HEK293 (cell line): ENCODE data around the gene GOLGA2.
"Not testable (repeated sequence)": the region's sequence is repeated elsewhere in the genome, so short reads cannot be mapped to it uniquely, and the experiment has no call there.

Experiments
- CTCF ChIA-PET: fragments of 350-600 bp; formaldehyde crosslinking; extraction: SDS; loops from one replicate; lab custom pipeline; 2021; ENCODE audit warnings: antibody characterized with exemption; lab: Yijun Ruan, JAX
- POLR2A ChIA-PET: fragments of 300-600 bp; formaldehyde crosslinking; extraction: SDS; loops from one replicate; lab custom pipeline; 2020; ENCODE audit warnings: antibody characterized with exemption, inconsistent platforms; lab: Yijun Ruan, JAX
- H3K27ac ChIP-seq: fragments of 200-500 bp; sonication (Bioruptor generic); 2 replicates; pipeline ENCODE4 v1.5.1; 2014; ENCODE audit warnings: low read depth, low read length, control low read depth, inconsistent platforms; ENCODE audit errors: extremely low read depth
- H3K36me3 ChIP-seq, 2 experiments: fragments of 200-500 bp in 1 of 2; sonication (Bioruptor generic) in 1 of 2; 1 replicate in 1 of 2; 2 replicates in 1 of 2; pipeline ENCODE4 v1.5.1; 2014 to 2017; ENCODE audit warnings: inconsistent platforms in 2 of 2, low read length in 2 of 2; ENCODE audit not compliant: control insufficient read depth in 2 of 2, insufficient read depth in 1 of 2
- H3K4me1 ChIP-seq: fragments of 200-500 bp; sonication (Bioruptor generic); 2 replicates; pipeline ENCODE4 v1.5.1; 2014; ENCODE audit warnings: mild to moderate bottlenecking, low read length, inconsistent platforms; ENCODE audit not compliant: control insufficient read depth, insufficient read depth
- H3K4me3 ChIP-seq: 2 replicates; pipeline ENCODE4 v1.5.1; 2011; ENCODE audit warnings: low read depth, mild to moderate bottlenecking, control low read depth, low read length, moderate library complexity
- H3K9me3 ChIP-seq: fragments of 200-500 bp; sonication (Bioruptor generic); 2 replicates; pipeline ENCODE4 v1.5.1; 2014; ENCODE audit warnings: low read depth, low read length, inconsistent platforms; ENCODE audit not compliant: control insufficient read depth, insufficient read depth
- GLIS1 ChIP-seq: fragments of 450-650 bp; formaldehyde crosslinking; IDR thresholded peaks from 2 replicates; pipeline ENCODE4 v1.5.1; 2016; ENCODE audit warnings: missing biosample characterization, missing genetic modification characterization
- KLF9 ChIP-seq: fragments of 450-650 bp; formaldehyde crosslinking; IDR thresholded peaks from 2 replicates; pipeline ENCODE4 v1.5.1; 2016; ENCODE audit warnings: missing biosample characterization, missing genetic modification characterization, low read depth
- SP3 ChIP-seq: fragments of 450-650 bp; formaldehyde crosslinking; IDR thresholded peaks from 2 replicates; pipeline ENCODE4 v1.5.1; 2016; ENCODE audit warnings: missing biosample characterization, missing genetic modification characterization
- YY1 ChIP-seq: fragments of 450-650 bp; formaldehyde crosslinking; IDR thresholded peaks from 2 replicates; pipeline ENCODE4 v1.5.1; 2018; ENCODE audit warnings: missing biosample characterization, missing genetic modification characterization
- ZFHX2 ChIP-seq: fragments of 450-650 bp; formaldehyde crosslinking; conservative IDR thresholded peaks from 2 replicates; pipeline ENCODE4 v1.5.1; 2016; ENCODE audit warnings: missing biosample characterization, missing genetic modification characterization
- ZNF146 ChIP-seq: fragments of 450-650 bp; formaldehyde crosslinking; IDR thresholded peaks from 2 replicates; pipeline ENCODE4 v1.5.1; 2016; ENCODE audit warnings: missing biosample characterization, missing genetic modification characterization
- ZNF16 ChIP-seq: fragments of 450-650 bp; formaldehyde crosslinking; IDR thresholded peaks from 2 replicates; pipeline ENCODE4 v1.5.1; 2016; ENCODE audit warnings: low read depth, missing biosample characterization, missing genetic modification characterization
- ZNF202 ChIP-seq: fragments of 450-650 bp; formaldehyde crosslinking; IDR thresholded peaks from 2 replicates; pipeline ENCODE4 v1.5.1; 2016; ENCODE audit warnings: missing biosample characterization, missing genetic modification characterization, borderline replicate concordance
- ZNF302 ChIP-seq: fragments of 450-650 bp; formaldehyde crosslinking; IDR thresholded peaks from 2 replicates; pipeline ENCODE4 v1.5.1; 2016; ENCODE audit warnings: missing biosample characterization, missing genetic modification characterization, low read depth
- ZNF311 ChIP-seq: fragments of 450-650 bp; formaldehyde crosslinking; IDR thresholded peaks from 2 replicates; pipeline ENCODE4 v1.5.1; 2017; ENCODE audit warnings: missing biosample characterization, missing genetic modification characterization, borderline replicate concordance
- ZNF341 ChIP-seq: fragments of 450-650 bp; formaldehyde crosslinking; IDR thresholded peaks from 2 replicates; pipeline ENCODE4; 2016; ENCODE audit warnings: low read depth, missing biosample characterization, missing genetic modification characterization
- ZNF366 ChIP-seq: fragments of 450-650 bp; formaldehyde crosslinking; conservative IDR thresholded peaks from 2 replicates; pipeline ENCODE4 v1.5.1; 2016; ENCODE audit warnings: missing biosample characterization, missing genetic modification characterization
- ZNF529 ChIP-seq: fragments of 450-650 bp; formaldehyde crosslinking; IDR thresholded peaks from 2 replicates; pipeline ENCODE4 v1.5.1; 2017; ENCODE audit warnings: missing genetic modification characterization, missing biosample characterization; ENCODE audit not compliant: insufficient replicate concordance
- TF ChIP-seq, protein P1 (sequence below): fragments of 450-650 bp; formaldehyde crosslinking; IDR thresholded peaks from 2 replicates; pipeline ENCODE4 v1.5.1; 2016; ENCODE audit warnings: missing biosample characterization, missing genetic modification characterization
- TF ChIP-seq, protein P2 (sequence below): fragments of 450-650 bp; formaldehyde crosslinking; IDR thresholded peaks from 2 replicates; pipeline ENCODE4 v1.5.1; 2016; ENCODE audit warnings: missing biosample characterization, missing genetic modification characterization, borderline replicate concordance
- TF ChIP-seq, protein P3 (sequence below): fragments of 450-650 bp; IDR thresholded peaks from 2 replicates; pipeline ENCODE4 v1.5.1; 2018; ENCODE audit warnings: missing biosample characterization, mild to moderate bottlenecking, missing genetic modification characterization

The GOLGA2 gene

DNA sequence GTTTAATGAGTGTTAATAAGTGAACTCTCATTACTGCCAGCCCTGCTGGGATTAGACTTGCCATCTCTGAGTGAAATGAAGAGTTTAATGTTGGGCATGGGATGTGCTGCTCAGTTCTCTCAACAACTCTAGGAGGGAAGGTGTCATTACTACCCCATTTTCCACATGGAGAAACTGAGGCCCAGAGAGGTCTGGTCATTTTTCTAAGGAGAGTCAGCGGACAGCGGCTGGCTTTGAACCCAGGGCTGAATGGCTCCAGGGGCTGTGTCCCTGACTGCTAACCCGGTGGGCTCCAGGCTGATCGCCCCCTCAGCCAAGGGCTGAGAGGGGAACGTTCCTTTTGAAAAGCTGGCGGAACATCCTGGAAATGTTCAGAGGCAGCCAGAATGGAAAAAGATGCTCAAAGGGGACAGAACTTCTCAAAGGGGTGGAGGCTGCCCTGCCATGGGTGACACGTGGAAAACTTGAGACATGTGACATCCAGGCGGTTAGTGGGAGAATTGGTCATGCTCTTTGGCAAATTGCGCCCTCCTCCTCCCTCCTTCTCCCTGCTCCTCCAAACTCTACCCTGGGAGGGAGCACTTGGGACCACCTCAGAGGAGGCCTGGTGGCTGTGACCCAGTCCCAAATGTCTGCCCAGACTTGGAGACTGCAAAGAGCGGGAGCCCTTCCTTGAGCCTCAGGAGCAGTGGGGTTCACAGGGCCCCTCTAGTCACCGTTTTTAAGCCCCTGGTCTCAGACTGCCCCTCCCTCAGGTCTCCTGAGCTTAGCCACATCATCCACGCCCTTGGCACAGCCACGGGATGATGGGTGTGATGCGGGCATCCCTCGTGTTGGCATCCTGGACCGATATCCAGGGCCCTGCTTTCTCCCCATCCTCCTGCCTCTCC lies 43.9 kb downstream of the GOLGA2 start:
- POLR2A ChIA-PET, result interaction anchor here (0.8 kb wide), 1 partner anchor 18 kb away, joined by 3 read pairs; no protein-coding TSS in a partner anchor
- Histone ChIP-seq H3K27ac (no peak overlapping the region), H3K36me3 (peaks cover 0 to 3% of the 10 kb centered on the region in 2 experiments; a peak in 2 of 3 replicates), H3K4me1 (no peaks in the 10 kb centered on the region), H3K9me3 (no peaks in the 10 kb centered on the region), H3K4me3 (no peak overlapping the region)
- CTCF ChIA-PET, result interaction anchor here (0.7 kb wide), 1 partner anchor 23 kb away, joined by 3 read pairs; no protein-coding TSS in a partner anchor
- TF ChIP-seq ZFHX2 (tag by site-specific recombination) (no peak), SP3 (tag by site-specific recombination) (no peak), ZNF366 (tag by site-specific recombination) (no peak), ZNF202 (tag by site-specific recombination) (no peak), ZNF16 (tag by site-specific recombination) (no peak), GLIS1 (no peak), ZNF529 (tag by site-specific recombination) (no peak), ZNF341 (tag by site-specific recombination) (no peak), ZNF311 (no peak), ZNF302 (tag by site-specific recombination) (no peak), KLF9 (tag by site-specific recombination) (no peak)
- TF ChIP-seq, protein P1, sequence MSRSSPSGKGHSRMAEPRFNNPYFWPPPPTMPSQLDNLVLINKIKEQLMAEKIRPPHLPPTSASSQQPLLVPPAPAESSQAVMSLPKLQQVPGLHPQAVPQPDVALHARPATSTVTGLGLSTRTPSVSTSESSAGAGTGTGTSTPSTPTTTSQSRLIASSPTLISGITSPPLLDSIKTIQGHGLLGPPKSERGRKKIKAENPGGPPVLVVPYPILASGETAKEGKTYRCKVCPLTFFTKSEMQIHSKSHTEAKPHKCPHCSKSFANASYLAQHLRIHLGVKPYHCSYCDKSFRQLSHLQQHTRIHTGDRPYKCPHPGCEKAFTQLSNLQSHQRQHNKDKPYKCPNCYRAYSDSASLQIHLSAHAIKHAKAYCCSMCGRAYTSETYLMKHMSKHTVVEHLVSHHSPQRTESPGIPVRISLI (tag by site-specific recombination), result no peak
- TF ChIP-seq, protein P2, sequence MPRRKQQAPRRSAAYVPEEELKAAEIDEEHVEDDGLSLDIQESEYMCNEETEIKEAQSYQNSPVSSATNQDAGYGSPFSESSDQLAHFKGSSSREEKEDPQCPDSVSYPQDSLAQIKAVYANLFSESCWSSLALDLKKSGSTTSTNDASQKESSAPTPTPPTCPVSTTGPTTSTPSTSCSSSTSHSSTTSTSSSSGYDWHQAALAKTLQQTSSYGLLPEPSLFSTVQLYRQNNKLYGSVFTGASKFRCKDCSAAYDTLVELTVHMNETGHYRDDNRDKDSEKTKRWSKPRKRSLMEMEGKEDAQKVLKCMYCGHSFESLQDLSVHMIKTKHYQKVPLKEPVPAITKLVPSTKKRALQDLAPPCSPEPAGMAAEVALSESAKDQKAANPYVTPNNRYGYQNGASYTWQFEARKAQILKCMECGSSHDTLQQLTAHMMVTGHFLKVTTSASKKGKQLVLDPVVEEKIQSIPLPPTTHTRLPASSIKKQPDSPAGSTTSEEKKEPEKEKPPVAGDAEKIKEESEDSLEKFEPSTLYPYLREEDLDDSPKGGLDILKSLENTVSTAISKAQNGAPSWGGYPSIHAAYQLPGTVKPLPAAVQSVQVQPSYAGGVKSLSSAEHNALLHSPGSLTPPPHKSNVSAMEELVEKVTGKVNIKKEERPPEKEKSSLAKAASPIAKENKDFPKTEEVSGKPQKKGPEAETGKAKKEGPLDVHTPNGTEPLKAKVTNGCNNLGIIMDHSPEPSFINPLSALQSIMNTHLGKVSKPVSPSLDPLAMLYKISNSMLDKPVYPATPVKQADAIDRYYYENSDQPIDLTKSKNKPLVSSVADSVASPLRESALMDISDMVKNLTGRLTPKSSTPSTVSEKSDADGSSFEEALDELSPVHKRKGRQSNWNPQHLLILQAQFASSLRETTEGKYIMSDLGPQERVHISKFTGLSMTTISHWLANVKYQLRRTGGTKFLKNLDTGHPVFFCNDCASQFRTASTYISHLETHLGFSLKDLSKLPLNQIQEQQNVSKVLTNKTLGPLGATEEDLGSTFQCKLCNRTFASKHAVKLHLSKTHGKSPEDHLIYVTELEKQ (tag by site-specific recombination), result no peak

DNA sequence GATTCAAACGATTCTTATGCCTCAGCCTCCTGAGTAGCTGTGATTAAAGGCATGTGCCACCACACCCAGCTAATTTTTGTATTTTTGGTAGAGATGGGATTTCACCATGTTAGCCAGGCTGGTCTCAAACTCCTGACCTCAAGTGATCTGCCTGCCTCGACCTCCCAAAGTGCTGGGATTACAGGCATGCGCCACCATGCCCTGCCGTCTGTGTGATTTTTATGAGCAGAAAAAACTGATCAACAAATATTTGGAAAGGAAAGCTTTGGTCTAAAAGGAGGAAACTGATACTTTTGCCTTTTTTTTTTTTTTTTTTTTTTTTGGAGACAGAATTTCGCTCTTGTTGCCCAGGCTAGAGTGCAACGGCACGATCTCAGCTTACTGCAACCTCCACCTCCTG lies 44.9 kb downstream of the GOLGA2 start:
- POLR2A ChIA-PET, H3K9me3 ChIP-seq, H3K4me3 ChIP-seq, H3K4me1 ChIP-seq, H3K36me3 ChIP-seq, H3K27ac ChIP-seq: not testable (repeated sequence)
- CTCF ChIA-PET, result interaction anchor here (0.7 kb wide), 1 partner anchor 24 kb away, joined by 3 read pairs; no protein-coding TSS in a partner anchor

DNA sequence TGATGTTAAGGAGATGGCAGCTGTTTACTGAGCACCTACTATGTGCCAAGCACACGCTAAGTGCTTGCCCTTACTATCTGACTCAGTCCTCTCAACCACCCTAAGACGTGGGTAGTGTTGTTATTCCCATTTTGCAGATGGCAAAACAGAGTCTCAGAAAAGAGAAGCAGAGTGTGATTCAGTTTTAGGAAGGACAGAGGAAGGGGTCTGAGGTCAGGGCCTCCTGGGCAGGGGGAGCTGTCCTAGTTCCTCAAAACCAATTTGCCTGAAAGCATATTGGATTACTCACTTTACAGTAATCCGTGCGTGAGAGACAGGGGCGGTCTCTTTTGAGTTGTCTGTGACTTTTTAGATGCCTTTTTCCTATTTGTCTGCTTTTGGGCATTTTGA lies 49.4 kb downstream of the GOLGA2 start:
- Histone ChIP-seq H3K36me3 (peaks cover 0 to 25% of the 10 kb centered on the region in 2 experiments; a peak in 1 of 3 replicates), H3K4me3 (no peak overlapping the region), H3K9me3 (no peaks in the 10 kb centered on the region), H3K4me1 (no peaks in the 10 kb centered on the region), H3K27ac (no peak overlapping the region)
- TF ChIP-seq, protein P3, sequence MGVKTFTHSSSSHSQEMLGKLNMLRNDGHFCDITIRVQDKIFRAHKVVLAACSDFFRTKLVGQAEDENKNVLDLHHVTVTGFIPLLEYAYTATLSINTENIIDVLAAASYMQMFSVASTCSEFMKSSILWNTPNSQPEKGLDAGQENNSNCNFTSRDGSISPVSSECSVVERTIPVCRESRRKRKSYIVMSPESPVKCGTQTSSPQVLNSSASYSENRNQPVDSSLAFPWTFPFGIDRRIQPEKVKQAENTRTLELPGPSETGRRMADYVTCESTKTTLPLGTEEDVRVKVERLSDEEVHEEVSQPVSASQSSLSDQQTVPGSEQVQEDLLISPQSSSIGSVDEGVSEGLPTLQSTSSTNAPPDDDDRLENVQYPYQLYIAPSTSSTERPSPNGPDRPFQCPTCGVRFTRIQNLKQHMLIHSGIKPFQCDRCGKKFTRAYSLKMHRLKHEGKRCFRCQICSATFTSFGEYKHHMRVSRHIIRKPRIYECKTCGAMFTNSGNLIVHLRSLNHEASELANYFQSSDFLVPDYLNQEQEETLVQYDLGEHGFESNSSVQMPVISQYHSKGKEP (tag by site-specific recombination), result no peak
- TF ChIP-seq ZNF146 (tag by site-specific recombination) (no peak), YY1 (tag by site-specific recombination) (no peak)
- POLR2A ChIA-PET, result no interaction called here
- CTCF ChIA-PET, result interaction anchor here (0.6 kb wide), 1 partner anchor 355 kb away, joined by 4 read pairs; no protein-coding TSS in a partner anchor
